Activated CD4-positive, alpha-beta memory T cell treated with anti-CD3 and anti-CD28 coated beads, Interleukin-2, amount 10 ng/mL, durations not matched to agents 7 days and 5 days (primary cell): ENCODE data around the gene MKRN1. TPM values are rescaled to one million over a fixed set of nuclear protein-coding genes. Genes with fewer than 3 reads are reported as not detected.
"Not testable (repeated sequence)": the region's sequence is repeated elsewhere in the genome, so short reads cannot be mapped to it uniquely, and the experiment has no call there.

Experiments
- CTCF ChIA-PET: fragments of 350-600 bp; sonication (Branson Sonifier 250); formaldehyde crosslinking; loops from one replicate; lab custom pipeline; 2021; ENCODE audit warnings: antibody characterized with exemption, inconsistent platforms; lab: Charles Lee
- POLR2A ChIA-PET: fragments of 350-600 bp; sonication (Branson Sonifier 250); formaldehyde crosslinking; loops from one replicate; lab custom pipeline; 2021; ENCODE audit warnings: antibody characterized with exemption; lab: Charles Lee
- DNase-seq: peaks from one replicate; pipeline ENCODE4 v3.0.0-alpha.2; 2020
- H3K27ac Mint-ChIP-seq: one replicate; pipeline ENCODE4 v1.8.0; 2021; ENCODE audit warnings: mild to moderate bottlenecking, mixed read lengths
- H3K27me3 Mint-ChIP-seq: one replicate; pipeline ENCODE4 v1.8.0; 2021; ENCODE audit warnings: mixed read lengths
- H3K36me3 Mint-ChIP-seq: one replicate; pipeline ENCODE4 v1.8.0; 2021; ENCODE audit warnings: low read depth, mixed read lengths
- H3K4me1 Mint-ChIP-seq: one replicate; pipeline ENCODE4 v1.8.0; 2021; ENCODE audit warnings: mixed read lengths
- H3K4me3 Mint-ChIP-seq: one replicate; pipeline ENCODE4 v1.8.0; 2021; ENCODE audit warnings: mild to moderate bottlenecking, mixed read lengths
- H3K9me3 Mint-ChIP-seq: one replicate; pipeline ENCODE4 v1.8.0; 2021; ENCODE audit warnings: mixed read lengths
- total RNA-seq, 2 experiments: library from RNA; stranded (reverse); gene quantifications; one replicate each; pipeline ENCODE4 v1.2.3, GENCODE V29; 2021

The MKRN1 gene
- total RNA-seq, 2 experiments from 2014 or later: 119 to 122 TPM

DNA sequence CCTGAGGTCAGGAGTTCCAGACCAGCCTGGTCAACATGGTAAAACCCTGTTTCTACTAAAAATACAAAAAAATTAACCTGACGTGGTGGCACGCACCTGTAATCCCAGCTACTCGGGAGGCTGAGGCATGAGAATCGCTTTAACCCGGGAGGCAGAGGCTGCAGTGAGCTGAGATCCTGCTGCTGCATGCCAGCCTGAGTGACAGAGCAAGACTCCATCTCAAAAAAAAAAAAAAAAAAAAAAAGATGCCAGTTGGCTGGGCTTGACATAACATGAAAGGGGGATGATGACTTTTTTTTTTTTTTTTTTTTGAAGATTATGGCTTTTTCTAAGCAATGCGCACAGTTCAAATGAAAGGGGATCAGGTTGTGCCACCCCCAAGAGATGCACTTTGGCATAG is 28.3 kb upstream of the MKRN1 start:
- H3K27ac Mint-ChIP-seq, H3K27me3 Mint-ChIP-seq, H3K36me3 Mint-ChIP-seq, H3K4me1 Mint-ChIP-seq, CTCF ChIA-PET, DNase-seq, H3K4me3 Mint-ChIP-seq, H3K9me3 Mint-ChIP-seq: not testable (repeated sequence)
- POLR2A ChIA-PET: interaction anchor here (0.5 kb wide), 1 partner anchor 31 kb away, joined by 3 read pairs; no protein-coding TSS in a partner anchor

DNA sequence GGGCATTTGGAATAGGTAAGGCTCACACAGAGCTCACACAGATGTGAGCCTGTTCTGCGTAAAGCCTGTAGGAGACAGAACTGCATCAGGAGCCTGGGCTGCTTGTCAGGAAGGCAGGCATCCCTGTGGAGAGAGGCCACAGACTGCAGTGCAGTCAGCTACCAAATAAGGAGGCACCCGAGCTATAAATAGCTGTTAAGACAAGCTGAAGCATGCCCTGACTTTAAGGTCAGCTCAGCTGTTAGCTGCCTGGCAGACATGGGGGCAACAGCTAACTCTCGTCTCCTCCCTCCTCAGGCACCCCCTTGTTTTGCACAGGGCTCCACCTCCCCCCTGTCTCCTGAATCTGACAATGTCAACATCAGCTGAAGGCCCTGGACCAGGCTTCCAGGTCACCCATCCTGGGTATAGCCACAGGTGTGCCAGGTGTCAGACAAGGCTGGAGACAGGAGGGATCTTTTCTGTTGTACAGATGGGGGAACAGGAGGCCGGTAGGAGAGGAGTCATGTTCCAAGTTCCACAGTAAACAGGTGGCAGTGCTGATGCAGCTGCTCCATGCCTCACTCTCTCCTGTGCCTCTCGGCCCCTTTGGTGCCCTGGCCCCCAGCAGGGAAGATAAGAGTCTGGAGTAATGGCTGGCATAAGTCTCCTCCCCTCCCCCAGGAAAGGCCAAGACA is 27.6 kb upstream of the MKRN1 start:
- CTCF ChIA-PET: no interaction called here
- Mint-ChIP-seq H3K36me3 (no peaks in the 10 kb centered on the region), H3K4me1 (no peaks in the 10 kb centered on the region), H3K27me3 (no peaks in the 10 kb centered on the region), H3K4me3 (no peak overlapping the region), H3K9me3 (no peaks in the 10 kb centered on the region), H3K27ac (no peak overlapping the region)
- POLR2A ChIA-PET: interaction anchor here (0.5 kb wide), 1 partner anchor 30 kb away, joined by 3 read pairs; no protein-coding TSS in a partner anchor
- DNase-seq: no peak

DNA sequence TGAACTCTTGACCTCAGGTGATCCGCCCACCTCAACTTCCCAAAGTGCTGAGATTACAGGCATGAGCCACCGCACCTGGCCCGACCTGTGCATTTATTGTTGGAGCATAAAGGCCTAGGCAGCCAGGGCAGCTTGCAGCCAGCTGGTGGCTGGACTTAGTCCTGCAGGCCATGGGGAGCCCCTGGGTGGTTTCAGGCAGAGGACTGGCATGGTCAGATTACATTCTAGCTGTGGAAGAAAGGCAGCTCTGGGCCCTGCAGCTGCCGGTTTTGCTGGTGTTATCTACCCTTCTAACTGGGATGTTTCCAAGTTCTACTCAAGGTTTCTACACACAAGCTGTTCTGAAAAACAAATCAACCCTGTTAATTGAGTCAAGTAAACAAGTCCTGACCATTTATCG is 22.7 kb upstream of the MKRN1 start:
- no peaks in the 10 kb centered on the region for H3K36me3 Mint-ChIP-seq
- CTCF ChIA-PET: interaction anchor here (0.5 to 1.0 kb wide), 2 partner anchors 152 to 536 kb away, joined by 3 to 5 read pairs; no protein-coding TSS in a partner anchor
- H3K27ac Mint-ChIP-seq: no peak overlapping the region
- no peaks in the 10 kb centered on the region for H3K4me1 Mint-ChIP-seq
- no peaks in the 10 kb centered on the region for H3K27me3 Mint-ChIP-seq
- DNase-seq: no peak
- POLR2A ChIA-PET: no interaction called here
- H3K4me3 Mint-ChIP-seq: no peak overlapping the region
- H3K9me3 Mint-ChIP-seq: no peaks in the 10 kb centered on the region

GRCh38 chr7:140497807-140498206 is 18.5 kb upstream of the MKRN1 start:
- DNase-seq, H3K9me3 Mint-ChIP-seq, H3K27ac Mint-ChIP-seq, H3K36me3 Mint-ChIP-seq, H3K4me1 Mint-ChIP-seq, POLR2A ChIA-PET, H3K27me3 Mint-ChIP-seq, H3K4me3 Mint-ChIP-seq: not testable (repeated sequence)
- CTCF ChIA-PET: interaction anchor here (2.3 kb wide), 1 partner anchor 20 kb away, joined by 4 read pairs; no protein-coding TSS in a partner anchor

- no peak for DNase-seq
- H3K9me3 Mint-ChIP-seq: no peaks in the 10 kb centered on the region
- POLR2A ChIA-PET: no interaction called here
- CTCF ChIA-PET: interaction anchor here (2.3 kb wide), 1 partner anchor 19 kb away, joined by 4 read pairs; no protein-coding TSS in a partner anchor
- peaks cover 2% of the 10 kb centered on the region for H3K4me1 Mint-ChIP-seq
- H3K4me3 Mint-ChIP-seq: no peak overlapping the region
- no peaks in the 10 kb centered on the region for H3K27me3 Mint-ChIP-seq
- no peak overlapping the region for H3K27ac Mint-ChIP-seq
- no peaks in the 10 kb centered on the region for H3K36me3 Mint-ChIP-seq
Measured at GRCh38 chr7:140497241-140497769, 18.0 kb upstream of the MKRN1 start.

- POLR2A ChIA-PET: no interaction called here
Measured at GRCh38 chr7:140495514-140496097, 16.3 kb upstream of the MKRN1 start.

DNA sequence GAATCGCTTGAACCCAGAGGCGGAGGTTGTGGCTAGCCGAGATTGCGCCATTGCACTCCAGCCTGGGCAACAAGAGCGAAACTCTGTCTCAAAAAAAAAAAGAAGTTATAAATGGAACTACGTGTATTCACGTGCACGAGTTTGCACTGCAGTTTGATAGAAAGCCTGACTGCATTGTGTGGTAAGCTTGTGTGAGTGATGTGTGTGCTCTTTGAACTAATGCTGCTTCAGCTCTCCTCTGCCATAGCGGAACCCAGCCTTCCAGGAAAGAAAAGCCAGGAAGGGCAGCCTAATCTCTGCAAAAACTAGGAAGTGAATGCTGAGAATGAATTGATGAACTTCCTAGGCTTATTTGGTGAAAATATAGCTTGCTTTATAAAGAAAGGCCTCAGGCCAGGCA is 15.6 kb upstream of the MKRN1 start:
- no peak overlapping the region for H3K27ac Mint-ChIP-seq
- H3K36me3 Mint-ChIP-seq: no peaks in the 10 kb centered on the region
- H3K4me1 Mint-ChIP-seq: peaks cover 2% of the 10 kb centered on the region
- ChIA-PET CTCF (interaction anchor here (0.6 to 8.3 kb wide), 2 partner anchors 17 to 1016 kb away, joined by 4 to 102 read pairs; partner anchors contain the start of gene MKRN1), POLR2A (interaction anchor here (1.0 to 4.3 kb wide), 2 partner anchors 15 to 18 kb away, joined by 3 to 16 read pairs; partner anchors contain the start of gene MKRN1)
- H3K27me3 Mint-ChIP-seq: no peaks in the 10 kb centered on the region
- no peak overlapping the region for H3K4me3 Mint-ChIP-seq
- DNase-seq: no peak
- H3K9me3 Mint-ChIP-seq: no peaks in the 10 kb centered on the region

More at GRCh38 chr7:140495514-140496097, 16.3 kb upstream of the MKRN1 start:
- no peak for DNase-seq
- CTCF ChIA-PET: interaction anchor here (0.5 to 8.3 kb wide), 4 partner anchors 18 to 1016 kb away, joined by 3 to 102 read pairs (median 4); partner anchors contain the start of gene MKRN1
- Mint-ChIP-seq H3K9me3 (no peaks in the 10 kb centered on the region), H3K4me1 (peaks cover 2% of the 10 kb centered on the region), H3K36me3 (no peaks in the 10 kb centered on the region), H3K4me3 (no peak overlapping the region), H3K27ac (no peak overlapping the region), H3K27me3 (no peaks in the 10 kb centered on the region)

- Mint-ChIP-seq H3K4me1 (peaks cover 21% of the 10 kb centered on the region), H3K4me3 (no peak overlapping the region), H3K27me3 (no peaks in the 10 kb centered on the region), H3K27ac (no peak overlapping the region), H3K36me3 (no peaks in the 10 kb centered on the region), H3K9me3 (no peaks in the 10 kb centered on the region)
- no peak for DNase-seq
- POLR2A ChIA-PET: interaction anchor here (0.9 to 2.3 kb wide), 2 partner anchors 9 to 14 kb away, joined by 3 to 8 read pairs; partner anchors contain the start of gene MKRN1
- CTCF ChIA-PET: interaction anchor here (8.3 kb wide), 1 partner anchor 11 kb away, joined by 102 read pairs; the partner anchor contains the start of gene MKRN1
Measured at GRCh38 chr7:140489026-140489359, 9.7 kb upstream of the MKRN1 start.

DNA sequence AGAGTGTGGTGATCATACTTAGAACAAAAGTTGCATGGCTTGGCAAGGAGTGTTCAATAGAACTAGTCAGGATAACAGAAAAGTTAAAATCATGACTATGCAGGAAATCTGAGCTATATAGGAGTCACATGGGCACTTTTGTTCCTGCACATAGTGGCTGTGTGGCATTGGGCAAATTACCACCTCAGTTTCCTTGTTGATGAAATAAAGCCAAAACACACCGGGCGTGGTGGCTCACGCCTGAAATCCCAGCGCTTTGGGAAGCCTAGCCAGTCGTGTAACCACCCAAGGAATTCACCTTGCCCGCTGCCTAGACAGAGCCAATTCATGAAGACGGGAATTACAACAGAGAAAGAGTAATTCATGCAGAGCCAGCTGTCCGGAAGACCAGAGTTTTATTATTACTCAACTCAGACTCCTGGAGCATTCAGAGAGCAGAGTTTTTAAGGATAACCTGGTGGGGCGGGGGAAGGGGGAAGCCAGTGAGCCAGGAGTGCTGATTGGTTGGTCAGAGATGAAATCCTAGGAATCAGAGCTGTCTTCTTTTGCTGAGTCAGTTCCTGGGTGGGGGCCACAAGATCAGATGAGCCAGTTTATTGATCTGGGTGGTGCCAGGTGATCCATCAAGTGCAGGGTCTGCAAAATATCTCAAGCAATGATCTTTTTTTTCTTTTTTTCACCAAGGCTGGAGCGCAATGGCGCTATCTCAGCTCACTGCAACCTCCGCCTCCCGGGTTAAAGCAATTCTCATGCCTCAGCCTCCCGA is 6.4 kb upstream of the MKRN1 start:
- H3K4me1 Mint-ChIP-seq: peaks cover 18% of the 10 kb centered on the region
- ChIA-PET CTCF (interaction anchor here (1.3 to 2.2 kb wide), 2 partner anchors 9 to 10 kb away, joined by 4 to 8 read pairs; no protein-coding TSS in a partner anchor), POLR2A (interaction anchor here (3.8 kb wide), 1 partner anchor 8 kb away, joined by 19 read pairs; no protein-coding TSS in a partner anchor)
- H3K9me3 Mint-ChIP-seq: no peaks in the 10 kb centered on the region
- no peak overlapping the region for H3K4me3 Mint-ChIP-seq
- no peak for DNase-seq
- no peaks in the 10 kb centered on the region for H3K36me3 Mint-ChIP-seq
- H3K27ac Mint-ChIP-seq: no peak overlapping the region
- no peaks in the 10 kb centered on the region for H3K27me3 Mint-ChIP-seq

DNA sequence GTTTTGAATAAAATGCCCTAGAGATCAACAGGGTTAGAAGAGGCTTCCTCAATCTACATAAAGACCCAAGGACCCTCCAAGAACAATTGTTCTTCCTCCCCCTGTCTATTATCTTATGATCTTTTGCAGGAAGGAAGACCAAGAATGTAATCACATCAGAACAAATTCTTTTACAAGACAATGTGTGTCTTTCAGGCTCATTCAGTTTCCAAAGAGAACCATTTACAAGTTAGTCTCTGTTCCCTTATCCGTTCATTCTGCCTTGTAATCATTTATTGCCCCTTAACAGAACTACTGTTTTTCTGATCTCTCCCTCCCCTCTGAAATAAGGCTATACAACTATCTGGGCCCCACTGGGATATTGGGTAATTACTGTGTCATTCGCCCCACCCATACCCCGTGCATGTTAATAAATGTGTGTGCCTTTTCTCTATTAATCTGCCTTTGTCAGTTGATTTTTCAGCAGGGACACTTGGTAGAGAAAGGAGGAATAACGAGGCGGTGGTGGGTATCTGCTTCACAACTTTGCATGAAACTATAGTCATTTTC is 5.7 kb upstream of the MKRN1 start:
- ChIA-PET POLR2A (interaction anchor here (3.8 kb wide), 1 partner anchor 8 kb away, joined by 19 read pairs; no protein-coding TSS in a partner anchor), CTCF (interaction anchor here (2.2 kb wide), 1 partner anchor 8 kb away, joined by 8 read pairs; no protein-coding TSS in a partner anchor)
- Mint-ChIP-seq H3K27ac (no peak overlapping the region), H3K4me1 (peaks cover 18% of the 10 kb centered on the region), H3K9me3 (no peaks in the 10 kb centered on the region), H3K4me3 (no peak overlapping the region), H3K27me3 (no peaks in the 10 kb centered on the region), H3K36me3 (no peaks in the 10 kb centered on the region)
- DNase-seq: no peak

DNA sequence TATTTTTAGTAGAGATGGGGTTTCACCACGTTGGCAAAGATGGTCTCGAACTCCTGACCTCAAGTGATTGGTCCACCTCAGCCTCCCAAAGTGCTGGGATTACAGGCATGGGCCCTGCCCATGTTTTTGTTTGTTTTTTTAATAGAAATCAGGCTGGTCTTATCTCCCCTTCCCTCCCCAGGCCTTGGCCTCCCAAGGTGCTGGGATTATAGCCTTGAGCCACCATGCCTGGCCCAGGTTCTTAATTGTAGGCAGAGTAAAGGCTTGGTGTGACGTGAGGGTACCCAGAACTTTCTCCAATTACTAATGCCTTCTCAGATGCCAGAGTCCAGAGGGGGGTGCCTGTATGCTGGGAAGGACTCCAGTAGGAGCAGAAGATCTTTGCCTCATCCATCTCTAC is 5.2 kb upstream of the MKRN1 start:
- Mint-ChIP-seq H3K27me3 (no peaks in the 10 kb centered on the region), H3K9me3 (no peaks in the 10 kb centered on the region), H3K36me3 (no peaks in the 10 kb centered on the region), H3K4me3 (no peak overlapping the region), H3K27ac (no peak overlapping the region), H3K4me1 (peaks cover 22% of the 10 kb centered on the region)
- POLR2A ChIA-PET: no interaction called here
- CTCF ChIA-PET: no interaction called here
- no peak for DNase-seq

GRCh38 chr7:140479739-140480084 is 407 bp upstream of the MKRN1 start:
- Mint-ChIP-seq H3K27me3 (no peaks in the 10 kb centered on the region), H3K27ac (peak overlapping the region; percentile 89), H3K9me3 (no peaks in the 10 kb centered on the region), H3K36me3 (peaks cover 14% of the 10 kb centered on the region), H3K4me1 (peaks cover 25% of the 10 kb centered on the region), H3K4me3 (peak overlapping the region; percentile 96)
- CTCF ChIA-PET: interaction anchor here (1.4 to 8.4 kb wide), 2 partner anchors 10 to 12 kb away, joined by 3 to 102 read pairs; no protein-coding TSS in a partner anchor
- no peak for DNase-seq
- POLR2A ChIA-PET: interaction anchor here (0.8 to 5.4 kb wide), 5 partner anchors 9 to 535 kb away, joined by 3 to 42 read pairs (median 7); partner anchors contain the start of gene MRPS33
